ENCODE results near the gene VPS13D.

VPS13D gene

DNA sequence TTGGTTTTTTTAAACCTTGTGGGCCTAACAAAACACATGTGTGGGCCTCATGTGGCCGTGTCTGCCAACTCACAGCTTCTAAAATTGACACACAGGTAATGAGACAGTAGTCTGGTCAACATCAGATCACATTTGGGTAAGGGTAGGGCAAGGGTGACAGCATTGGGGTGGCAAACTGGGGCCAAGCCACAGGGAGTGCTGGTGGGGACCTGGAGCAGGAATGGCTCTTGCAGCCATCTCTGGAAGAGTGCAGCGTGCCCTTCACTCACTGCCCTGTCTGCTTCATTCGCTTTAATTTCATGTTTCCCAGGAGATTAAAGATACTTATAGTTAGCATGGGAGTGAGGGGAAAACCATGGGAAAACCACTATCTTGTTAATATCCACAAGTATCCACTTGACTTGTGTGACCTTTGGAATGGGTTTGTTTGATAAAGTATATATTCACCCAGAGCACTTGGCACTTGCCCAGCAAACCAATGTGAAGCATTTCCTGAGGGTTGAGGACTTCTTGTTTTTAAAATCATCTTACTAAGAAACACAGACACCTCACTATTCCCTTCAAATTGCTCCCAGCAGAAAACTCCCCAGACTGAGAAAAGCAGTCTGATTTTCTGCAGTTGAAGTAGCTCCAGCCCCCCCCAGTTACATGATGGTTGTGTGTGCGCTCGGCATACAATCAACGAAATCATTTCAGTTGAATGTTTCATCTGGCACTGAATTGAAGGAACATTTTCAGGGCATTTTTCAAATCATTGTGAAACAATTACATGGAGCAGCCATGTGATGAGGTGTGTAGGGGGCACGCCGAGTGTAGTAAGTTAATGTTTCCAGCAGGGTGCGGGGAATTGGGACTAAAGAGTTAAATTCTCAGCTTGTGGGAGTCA is 175.7 kb downstream of the VPS13D start:
- DNase-seq (ENCODE audit: low read depth, low spot score) = no peak

DNA sequence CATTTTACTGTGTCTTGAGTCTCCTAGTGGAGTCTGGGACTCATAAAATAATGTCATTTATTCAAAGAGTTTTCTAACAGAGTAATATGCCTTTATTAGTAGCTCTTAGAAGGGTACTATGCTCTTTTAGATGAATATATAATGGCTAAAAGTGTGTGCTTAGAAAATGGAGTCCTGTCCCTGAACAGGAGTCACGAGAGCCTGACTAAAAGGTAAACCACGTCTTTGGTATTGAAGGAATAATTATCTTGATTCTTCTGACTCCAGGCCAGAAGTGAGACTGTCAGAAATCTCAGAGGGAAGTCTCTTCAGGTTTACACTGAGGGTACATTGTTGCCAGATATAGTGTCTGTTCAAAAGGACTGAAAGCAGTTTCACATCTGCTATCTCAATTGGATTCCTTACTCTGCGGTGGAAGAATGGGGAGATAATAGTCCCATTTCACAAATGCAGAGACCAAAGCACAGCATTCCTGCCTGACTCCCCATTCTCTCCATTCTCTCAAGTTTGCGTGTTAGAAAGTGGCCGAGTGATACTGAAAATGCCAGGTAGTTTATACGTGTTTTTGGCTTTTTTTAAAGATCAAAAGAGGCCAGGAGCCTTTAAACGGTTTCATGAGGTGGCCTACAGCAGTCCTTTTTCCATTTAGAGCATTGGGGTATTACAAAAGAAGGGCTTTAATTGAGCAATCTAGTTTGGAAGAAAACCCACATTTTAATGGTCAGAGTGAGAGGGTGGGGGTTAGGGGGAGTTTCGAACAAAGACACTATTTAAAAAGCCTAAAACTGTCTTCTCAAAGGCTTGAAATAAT is 176.6 kb downstream of the VPS13D start:
- no peak for DNase-seq (ENCODE audit: low read depth, low spot score)

DNA sequence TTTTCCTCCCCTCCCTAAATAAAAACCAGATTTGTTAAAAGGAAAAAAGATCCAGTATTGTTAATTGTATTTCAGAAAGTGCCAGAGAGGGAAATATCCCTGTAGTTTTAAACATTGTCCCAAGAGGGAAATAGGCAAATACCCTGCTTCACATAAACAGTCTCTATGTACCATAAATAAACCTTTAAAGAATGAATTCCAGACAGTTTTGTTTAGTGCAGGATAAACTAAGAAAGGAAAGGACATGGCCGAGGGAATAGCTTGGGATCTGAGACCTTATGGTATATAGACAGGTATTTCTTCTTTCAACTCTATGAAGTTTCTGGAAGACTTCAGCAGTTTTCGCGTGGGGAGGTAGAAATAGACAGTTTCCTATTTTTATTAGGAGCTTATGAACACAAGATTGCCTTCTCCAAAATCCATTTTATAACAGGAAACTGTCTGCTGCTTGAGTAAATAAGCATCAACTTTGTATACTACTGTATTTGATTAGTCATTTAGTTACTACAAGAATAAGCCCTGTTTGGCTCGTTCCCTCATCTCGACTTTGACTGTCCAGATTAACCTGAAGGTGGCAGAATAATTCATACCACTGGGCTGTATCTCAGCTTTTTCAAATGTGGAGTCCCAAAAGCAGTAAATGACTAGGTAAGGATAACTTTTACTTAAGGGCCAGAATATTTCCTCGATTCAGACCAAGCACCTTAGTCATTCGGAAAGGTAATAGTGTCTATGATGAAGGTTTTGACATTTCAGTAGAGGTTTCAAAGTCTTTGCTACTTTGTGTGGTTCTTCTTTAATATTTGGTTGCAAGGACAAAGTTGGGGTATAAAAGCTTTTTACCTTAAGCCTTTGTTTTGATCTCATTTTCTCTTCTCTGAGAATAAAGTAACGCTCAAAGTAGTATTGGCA is 177.5 kb downstream of the VPS13D start:
- no peak for DNase-seq (ENCODE audit: low read depth, low spot score)

DNA sequence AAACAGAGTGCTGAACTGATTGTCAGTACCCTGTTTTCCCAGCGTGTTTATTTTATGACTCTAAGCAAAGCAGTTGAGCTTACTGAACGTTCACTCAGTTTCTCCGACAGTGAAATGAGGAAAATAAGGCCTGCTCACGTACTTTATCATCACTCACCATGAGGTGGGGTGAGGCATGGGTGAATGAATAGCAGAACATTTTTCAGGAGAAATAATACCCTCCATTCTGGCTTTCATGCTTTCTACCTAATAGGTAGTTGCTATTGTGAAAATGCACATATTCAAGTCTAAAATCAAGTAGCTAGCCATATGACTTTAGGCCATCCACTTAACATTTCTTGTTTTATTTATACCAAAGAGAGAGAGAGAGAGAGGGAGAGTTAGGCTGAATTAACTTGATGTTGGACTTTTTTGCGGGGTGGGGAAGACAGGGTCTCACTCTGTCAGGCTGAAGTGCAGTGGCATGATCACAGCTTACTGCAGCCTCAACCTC is 178.2 kb downstream of the VPS13D start:
- DNase-seq (ENCODE audit: low read depth, low spot score) = no peak

DNA sequence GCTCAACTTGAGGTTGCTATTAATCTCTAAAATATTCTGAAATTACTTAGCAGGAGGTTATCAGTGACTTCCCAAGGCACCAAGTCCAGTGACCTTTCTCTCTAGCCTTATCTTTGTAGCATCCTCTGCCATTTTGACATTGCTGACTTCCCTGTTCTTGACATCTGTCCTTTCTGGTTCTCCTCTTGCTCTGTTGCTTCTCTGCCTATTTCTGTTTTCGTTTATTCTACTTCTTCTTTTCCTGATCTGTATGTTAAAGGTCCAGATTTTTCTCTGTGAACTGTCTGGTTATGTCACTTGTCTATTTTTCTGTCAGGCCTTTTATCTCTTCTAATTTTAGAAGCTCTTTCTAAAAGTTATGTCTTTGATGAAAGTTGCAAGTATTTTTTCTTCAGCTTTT is 178.8 kb downstream of the VPS13D start:
- no peak for DNase-seq (ENCODE audit: low read depth, low spot score)

DNA sequence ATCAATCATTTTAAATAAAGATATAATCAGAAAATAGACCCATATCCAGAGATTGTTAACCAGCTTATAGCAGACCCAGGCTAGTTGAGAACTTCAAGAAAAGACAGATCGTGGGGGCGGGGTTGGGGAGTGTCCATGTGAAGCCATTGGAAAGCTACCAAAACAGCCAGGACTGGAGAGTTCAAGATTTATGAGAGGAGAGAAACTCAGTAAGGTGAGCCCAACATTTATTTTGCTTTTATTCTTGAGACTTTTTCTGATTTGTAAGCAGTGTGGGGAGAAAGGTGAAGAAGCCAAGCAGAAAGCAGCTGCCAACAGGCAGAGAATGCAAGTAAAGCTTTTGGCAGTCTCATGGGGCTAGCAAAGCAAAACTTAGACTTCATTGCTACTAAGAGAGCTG is 179.9 kb downstream of the VPS13D start:
- DNase-seq (ENCODE audit: low read depth, low spot score) = no peak

DNA sequence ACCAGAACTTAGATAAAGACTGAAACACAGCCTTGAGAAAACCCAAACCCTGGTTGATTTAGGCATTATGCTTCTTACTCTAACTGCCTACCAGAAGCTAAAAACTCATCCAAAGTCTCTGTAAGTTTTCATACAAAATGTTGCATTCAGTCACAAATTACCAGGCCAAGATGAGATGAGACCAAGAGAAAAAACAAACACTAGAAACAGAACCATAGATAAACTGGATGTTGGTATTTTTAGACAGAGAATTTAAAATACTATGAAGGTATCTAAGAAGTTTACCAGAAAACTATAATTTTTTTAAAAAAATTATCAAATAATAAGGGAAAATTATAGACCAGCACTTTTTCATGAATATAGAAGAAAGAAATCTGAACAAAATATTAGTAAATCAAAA is 180.5 kb downstream of the VPS13D start:
- no peak for DNase-seq (ENCODE audit: low read depth, low spot score)

DNA sequence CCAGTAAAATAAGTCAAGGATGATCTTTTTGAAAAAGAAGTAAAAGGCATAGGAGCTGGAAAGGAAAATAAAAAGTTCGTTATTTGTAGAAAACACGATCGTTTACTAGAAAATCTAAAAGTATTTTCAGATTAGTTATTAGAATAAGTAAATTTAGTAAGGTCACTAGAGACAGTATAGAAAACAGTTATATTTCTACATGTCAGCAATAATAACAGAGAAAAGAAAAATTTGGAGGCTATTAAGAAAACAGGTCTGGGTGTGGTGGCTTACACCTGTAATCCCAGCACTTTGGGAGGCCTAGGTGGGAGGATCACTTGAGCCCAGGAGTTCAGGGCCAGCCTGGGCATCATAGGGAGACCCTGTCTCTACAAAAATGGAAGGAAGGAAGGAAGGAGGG is 181.3 kb downstream of the VPS13D start:
- no peak for DNase-seq (ENCODE audit: low read depth, low spot score)

DNA sequence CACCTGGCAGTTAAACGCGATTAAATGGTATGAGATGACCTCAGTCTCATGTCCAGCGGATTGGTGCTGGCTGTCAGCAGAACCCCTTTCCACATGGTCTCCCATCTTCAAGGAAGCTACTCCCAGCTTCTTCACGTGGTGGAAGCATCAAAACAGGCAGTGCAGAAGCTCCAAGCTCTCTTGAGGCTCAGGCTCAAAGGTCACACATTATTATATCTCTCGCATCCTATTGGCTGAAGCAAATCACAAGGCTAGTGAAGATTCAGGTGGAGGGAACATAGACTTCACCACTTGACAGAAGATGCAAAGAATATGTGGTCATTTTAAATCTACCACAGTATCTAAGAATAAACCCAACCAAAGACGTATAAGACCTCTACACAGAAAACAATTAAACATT is 181.9 kb downstream of the VPS13D start:
- DNase-seq (ENCODE audit: low read depth, low spot score) = no peak

DNA sequence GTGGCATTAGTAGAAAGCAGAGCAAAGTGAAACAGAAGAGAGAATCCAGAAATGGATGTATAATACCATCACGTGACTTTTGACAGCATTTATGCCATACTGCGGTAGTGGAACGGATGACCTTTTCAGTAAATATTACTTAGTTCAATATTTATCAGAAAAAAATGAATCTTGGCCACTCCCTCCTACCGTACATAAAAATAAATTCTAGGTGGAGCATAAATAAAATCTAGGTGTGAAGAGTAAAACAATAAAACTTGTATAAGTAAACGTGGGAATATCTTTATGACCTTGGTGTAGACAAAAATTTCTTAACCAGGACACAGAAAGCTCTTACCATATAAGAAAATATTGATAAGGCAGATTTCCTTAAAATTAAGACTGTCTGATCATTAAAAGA is 182.6 kb downstream of the VPS13D start:
- no peak for DNase-seq (ENCODE audit: low read depth, low spot score)

DNA sequence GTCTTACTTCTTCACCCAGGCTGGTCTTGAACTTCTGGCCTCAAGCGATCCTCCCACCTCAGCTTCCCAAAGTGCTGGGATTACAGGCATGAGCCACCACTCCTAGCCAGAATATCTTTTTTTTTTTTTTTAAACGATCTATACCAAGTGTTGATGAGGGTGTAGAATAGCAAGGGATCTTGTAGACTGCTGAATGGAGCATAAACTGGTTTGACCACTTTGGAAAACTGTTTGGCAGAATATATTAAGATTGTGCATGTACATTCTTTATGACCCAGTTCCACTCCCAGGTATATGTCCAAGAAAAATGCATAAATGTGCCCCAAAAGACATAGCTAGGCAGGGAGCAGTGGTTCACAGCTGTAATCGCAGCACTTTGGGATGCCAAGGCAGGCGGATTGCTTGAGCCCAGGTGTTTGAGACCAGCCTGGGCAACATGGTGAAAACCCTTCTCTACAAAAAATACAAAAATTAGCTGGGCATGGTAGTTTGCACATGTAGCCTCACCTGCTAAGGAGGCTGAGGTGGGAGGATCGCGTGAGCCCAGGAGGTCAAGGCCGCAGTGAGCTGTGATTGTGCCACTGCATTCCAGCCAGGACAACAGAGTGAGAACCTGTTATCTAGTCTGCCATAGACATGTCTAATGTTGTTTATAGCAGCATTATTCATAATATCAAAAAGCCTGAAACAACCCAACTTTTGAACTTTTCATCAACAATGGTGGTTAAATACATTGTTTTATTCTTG is 184.0 kb downstream of the VPS13D start:
- no peak for DNase-seq (ENCODE audit: low read depth, low spot score)

DNA sequence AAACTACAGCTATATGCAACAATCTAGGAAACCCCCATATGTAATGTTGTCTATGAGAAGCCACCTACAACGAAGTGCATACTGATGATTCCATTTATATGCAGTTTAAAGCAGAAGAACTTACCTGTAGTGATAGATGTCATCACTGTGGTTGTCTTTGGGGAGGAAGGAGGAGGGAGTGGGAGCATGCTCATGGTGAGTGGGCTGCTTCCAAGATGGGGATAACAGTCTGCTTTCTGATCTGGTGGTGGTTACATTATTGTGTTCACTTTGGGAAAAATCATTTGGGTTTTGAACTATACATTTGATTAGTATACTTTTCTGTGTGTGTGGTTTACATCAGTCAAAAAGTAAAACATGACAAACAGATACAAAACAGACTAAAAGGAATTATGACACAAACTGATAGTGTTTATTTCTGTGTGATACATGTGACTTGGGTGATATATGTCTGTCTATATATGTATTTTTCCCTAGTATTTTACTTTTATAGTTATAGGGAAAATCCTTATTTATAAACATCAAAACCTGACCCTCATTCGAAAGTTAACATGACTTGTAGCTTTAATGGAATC is 184.7 kb downstream of the VPS13D start:
- no peak for DNase-seq (ENCODE audit: low read depth, low spot score)

DNA sequence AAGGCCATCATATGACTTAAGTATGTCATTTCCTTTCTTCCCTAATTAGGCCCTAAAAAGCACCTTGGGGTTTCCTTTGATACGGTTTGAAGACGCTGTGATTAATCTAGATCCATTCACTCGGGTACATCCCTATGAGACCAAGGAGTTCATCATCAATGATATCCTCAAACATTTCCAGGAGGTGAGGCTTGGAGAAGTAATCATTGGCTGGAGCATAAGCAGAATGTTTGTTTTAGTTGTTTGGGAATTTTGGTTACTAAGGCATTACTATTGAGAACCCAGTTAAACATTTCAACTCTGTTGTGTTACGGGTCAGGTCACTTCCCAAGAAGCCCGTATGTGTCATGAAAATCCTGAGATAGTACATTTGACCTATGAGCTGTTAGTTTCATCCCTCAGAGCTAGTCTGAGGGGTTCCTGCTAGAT is 185.2 kb downstream of the VPS13D start:
- no peak for DNase-seq (ENCODE audit: low read depth, low spot score)

DNA sequence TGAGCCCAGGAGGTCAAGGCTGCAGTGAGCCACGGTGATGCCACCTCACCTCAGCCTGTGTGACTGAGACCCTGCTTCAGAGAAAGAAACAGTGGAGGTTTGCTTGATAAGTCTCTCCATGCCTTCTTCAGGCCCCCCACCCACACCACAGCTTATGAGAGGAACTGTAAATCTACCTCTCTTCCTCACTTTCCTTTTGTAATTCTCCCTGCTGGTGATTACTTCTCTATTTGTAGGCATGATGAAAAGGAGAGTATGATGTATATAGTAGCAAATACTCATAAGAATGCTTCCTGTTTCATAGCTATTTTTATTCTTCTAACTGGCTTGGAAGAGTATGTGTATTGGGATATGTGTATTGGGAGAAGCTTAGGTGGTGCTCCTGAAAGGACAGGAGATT is 186.3 kb downstream of the VPS13D start:
- DNase-seq (ENCODE audit: low read depth, low spot score) = no peak

DNA sequence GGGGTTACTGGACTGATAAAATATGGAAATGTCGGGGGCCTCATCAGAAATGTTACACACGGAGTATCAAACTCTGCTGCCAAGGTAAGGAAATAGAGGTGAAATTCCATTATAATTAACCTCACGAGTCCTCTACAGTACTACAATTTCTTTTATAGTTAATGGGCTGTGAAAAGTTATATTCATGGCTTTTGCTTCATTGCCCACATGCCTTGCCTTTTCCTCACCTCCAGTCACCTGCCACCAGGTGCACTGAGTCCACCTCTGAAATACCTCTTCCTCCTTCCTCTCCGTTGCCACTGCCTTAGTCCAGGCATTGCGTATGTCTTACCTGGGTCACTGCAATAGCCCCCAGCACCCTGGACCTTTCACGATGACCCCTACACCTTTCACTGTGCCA is 186.9 kb downstream of the VPS13D start:
- no peak for DNase-seq (ENCODE audit: low read depth, low spot score)

DNA sequence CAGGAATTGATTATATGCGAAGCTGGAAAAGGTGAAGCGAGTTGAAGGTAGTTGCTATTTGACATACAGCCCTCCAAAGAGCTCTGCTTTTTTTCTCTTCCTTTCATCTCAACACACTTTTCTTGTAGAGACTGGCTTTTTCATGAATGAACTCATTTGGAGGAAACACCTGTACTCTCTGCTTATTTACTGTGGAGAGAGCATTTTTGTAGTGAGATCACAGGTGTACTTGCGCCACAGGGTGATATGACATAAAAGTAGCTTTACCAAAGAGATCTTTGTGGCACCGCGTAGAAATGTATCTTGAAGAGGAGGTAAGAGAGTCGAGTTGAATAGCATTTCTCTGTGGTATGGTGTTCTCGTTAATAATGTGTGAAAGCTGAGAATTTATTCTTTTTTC is 187.6 kb downstream of the VPS13D start:
- no peak for DNase-seq (ENCODE audit: low read depth, low spot score)

DNA sequence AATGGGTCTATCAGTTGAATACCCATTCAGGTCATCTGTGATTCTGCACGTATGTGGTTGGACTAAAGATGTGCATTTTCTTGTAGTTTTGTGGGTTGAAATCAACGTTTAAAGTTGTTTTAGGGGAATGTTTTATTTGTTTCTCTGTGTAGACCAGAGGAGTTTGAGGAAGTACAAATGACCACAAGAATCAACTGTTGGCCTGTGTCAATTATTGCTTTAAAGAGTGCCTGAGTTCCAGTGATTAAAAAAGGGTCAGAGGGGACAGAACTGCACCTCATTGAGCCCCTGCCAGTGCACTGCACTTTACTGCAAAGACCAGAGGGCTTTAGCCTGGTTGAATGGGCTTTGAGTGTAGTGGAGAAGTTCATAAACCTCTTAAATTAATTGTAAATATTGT is 190.3 kb downstream of the VPS13D start:
- DNase-seq (ENCODE audit: low read depth, low spot score) = no peak

DNA sequence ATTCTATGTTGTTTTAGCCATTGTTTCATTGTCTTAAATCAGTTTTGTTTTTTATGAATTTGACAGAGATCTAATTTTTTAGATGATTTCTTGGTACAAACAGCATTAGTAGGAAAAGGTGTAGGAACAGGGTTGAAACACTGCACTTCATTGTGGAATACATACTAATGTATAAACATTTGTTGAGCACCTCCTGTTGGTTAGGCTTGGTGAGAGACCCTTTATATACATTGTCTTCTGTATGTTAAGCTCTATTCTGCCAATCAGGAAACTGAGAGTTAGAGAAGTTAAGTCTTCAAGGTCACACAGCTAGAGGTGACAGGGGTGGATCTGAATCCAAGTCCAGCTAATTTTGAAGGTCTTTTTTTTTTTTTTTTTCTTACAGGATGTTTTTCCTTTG is 192.7 kb downstream of the VPS13D start:
- DNase-seq (ENCODE audit: low read depth, low spot score) = no peak

DNA sequence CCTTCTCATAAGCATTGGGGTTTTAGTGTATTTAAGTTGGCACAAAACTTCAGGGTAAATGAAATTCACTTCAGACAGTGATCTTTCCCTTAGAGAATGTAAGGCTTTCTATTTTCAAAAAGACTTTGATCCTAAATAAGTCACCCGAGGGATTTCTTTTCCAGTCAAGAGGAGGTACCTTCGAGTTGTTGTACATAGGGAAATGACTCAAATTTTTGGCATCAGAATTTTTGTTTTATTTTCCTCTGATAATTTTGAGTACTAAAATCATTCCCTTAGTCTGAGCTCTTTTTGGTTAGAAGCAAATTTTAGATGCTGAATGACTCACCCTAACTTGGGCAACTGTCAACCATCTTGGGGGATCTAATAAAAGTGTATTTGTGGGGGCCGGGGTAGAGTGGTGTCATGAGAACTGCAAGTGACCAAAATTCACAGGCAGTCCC is 194.3 kb downstream of the VPS13D start:
- no peak for DNase-seq (ENCODE audit: low read depth, low spot score)

DNA sequence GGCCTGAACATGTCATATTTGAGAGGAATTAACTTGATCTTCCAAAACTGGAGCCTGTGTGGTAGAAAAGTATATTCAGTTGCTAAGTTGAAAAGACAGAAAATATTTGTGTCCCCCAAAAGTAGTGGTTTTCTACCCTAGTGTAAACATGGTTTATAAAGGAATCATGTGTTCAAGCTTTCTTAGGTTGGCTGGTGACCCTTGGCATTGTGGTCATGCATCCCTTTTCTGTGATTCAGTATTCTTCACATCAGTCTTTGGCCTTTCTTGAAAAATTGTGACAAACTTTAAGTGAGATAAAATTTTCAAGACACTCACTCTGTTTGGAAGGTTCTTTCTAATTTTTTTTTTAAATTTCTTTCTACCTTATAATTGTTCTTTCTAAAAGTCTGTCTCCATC is 195.0 kb downstream of the VPS13D start:
- DNase-seq (ENCODE audit: low read depth, low spot score) = no peak

DNA sequence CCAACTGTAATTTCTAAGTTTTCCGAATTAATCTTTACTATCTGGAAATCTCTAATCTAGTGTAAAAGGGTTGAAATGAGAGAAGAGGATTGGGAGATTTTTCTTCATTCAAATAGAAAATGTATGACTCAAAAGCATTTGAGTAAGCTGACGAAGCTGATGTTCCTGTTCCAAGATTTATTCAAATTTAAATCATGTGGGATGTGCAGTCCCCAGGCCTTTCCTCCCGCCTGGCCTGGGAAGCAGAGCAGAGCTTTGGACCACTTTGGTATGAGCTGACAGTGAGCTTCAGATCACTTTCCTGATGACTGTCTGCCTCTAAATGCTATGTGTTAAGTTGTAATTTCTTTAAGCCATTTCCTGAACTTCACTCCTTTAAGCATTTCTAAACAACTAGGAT is 196.2 kb downstream of the VPS13D start:
- DNase-seq (ENCODE audit: low read depth, low spot score) = no peak
